HG03097 (cell line): ENCODE results near the gene KDM4D.
"Not testable (repeated sequence)": the region's sequence is repeated elsewhere in the genome, so short reads cannot be mapped to it uniquely, and the experiment has no call there.

Source experiments
- ATAC-seq: cut with Tn5 transposase; IDR thresholded peaks from one replicate; pipeline ENCODE4 v1.9.1; 2021; ENCODE audit not compliant: unreplicated experiment, low FRiP score

The KDM4D gene

DNA sequence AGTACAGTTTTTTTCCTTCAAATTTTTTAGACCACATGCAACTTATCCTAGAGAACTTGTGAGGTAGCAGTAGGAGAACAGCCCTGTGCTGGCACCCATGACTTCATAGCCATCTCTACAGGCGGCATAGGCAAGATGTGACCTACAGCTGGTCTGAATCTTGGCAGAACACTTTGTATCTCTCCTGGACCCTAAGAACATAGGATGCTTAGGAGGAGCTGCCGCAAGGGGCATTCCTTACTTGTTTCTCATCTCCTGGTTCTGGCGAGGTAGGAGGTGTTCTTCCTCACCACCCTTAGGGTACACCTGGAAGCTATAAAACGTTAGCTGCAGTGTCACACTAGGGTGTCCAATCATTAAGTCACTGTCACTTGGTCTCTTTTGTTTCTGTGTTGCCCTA is 16.5 kb upstream of the KDM4D start:
- ATAC-seq = no peak

DNA sequence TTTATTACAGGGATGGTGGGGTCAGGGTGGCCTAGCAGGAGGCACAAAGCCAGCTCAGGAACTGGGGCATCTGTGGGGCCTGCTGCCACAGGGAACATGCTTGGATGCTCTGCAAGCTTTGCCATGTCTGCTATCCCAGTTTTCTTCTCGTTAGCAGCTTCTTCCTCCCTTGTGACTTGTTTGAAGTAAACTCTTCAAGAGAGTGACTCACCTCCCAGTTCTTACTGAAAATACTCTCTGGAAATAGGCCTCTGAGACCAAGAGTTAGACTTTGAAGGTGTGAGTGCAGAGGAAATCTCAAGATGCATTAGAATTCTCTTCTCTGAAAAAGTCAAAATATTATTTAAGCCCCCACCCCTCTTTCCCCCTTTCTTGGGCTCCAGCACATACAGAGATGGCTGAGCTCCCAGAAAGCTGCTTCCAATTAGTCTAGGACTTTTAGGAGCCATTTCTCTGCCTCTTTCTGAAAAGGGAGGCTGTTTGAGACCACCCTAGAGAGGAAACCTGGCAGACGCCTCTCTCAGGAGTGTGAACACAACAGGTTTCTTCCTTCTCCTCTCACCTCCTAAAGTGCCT is 15.3 kb upstream of the KDM4D start:
- no peak for ATAC-seq

DNA sequence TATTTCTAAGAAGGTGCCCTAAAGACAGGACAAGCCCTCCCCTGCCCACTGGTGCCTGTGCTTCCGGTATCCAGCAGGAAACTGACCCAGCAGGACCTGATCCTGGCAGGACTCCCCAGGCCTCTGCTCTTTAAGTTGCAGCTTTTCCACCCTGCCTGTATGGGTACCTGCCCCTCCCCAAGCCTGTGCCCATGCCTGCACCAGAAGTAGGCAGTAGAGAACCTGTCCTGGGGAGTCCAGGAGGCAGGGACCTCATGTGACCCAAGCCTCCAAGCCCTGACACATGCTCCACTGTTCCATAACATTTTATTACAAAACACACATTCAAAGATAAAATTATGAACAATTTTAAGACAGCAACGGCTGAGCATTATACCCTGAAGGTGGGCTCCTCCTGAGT is 14.3 kb upstream of the KDM4D start:
- ATAC-seq = no peak

DNA sequence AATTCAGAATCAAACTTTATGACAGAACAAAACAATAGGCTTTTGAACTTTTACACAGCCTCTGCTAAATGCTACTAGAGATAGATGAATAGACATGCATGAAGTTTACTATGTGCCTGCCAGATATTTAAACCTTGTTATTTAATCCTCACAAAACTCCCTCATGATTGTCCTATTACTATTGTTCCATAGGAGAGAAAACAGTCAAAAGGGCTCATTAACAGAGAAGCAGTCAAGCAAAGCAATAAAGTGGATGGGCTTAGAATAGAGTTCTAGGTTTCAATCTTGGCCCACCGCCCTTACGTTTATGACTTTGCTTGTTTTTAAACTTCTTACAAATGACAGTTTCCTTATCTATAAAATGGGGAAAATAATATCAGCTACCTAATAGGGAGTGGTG is 13.0 kb upstream of the KDM4D start:
- ATAC-seq = no peak

DNA sequence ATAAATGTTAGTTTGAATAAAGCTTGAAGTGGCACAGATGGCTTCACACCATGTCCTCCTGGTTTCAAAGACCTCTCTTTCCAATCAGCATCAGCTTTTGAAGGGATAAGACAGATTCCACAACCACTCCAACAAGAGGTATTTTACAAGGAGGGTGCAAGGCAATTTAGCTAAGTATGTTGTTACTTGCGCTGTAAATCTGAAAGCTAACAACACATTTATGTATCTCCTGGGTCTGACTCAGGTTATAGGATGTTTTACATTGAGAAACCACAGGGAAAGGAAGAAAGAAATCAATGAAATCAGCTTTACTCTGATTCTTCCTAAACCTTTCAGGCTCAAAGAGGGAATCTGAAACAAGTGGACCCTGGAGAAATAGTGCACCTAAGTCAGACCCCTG is 12.3 kb upstream of the KDM4D start:
- ATAC-seq = no peak

DNA sequence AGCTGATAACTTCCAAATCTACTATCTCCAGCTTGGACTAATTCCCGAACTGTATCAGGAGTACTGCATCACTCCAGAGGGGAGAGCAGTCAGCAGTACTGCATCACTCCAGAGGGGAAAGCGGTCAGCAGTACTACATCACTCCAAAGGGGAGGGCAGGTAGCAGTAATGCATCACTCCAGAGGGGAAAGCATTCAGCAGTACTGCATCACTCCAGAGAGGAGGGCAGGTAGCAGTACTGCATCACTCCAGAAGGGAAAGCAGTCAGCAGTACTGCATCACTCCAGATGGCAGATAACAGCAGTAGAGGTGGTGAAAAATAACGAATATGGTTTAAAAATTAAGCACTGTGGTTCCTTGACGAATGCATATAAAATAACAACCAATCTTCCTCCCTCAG is 8.6 kb upstream of the KDM4D start:
- ATAC-seq = no peak

DNA sequence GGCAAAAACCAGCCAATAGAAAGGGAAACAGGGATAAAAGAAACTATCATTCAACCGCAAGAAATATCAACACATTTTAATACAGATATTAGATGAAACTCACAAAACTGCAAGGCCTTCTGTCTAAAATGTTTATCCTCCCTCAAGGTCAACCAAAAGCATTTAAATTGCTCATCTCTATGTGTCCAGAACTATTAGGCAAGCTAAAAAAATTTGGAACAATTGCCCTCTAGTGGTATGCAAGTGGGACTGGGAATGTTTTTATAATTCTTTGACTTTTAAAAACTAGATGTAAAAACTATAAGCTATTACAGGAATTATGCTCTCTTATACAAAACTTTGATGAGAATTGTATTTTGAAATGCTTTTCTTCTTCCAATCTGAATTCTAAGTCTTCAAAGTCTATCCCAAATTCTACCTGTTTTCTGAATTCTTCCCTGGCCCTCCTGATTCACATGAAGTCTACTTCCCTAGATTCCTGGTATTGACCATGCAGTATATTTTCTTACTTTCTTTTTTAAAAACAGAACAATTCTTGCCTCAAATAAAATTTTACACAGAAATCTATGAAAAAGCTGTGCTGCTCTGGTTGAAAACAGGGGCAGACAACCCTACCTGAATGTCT is 5.1 kb upstream of the KDM4D start:
- ATAC-seq = no peak

DNA sequence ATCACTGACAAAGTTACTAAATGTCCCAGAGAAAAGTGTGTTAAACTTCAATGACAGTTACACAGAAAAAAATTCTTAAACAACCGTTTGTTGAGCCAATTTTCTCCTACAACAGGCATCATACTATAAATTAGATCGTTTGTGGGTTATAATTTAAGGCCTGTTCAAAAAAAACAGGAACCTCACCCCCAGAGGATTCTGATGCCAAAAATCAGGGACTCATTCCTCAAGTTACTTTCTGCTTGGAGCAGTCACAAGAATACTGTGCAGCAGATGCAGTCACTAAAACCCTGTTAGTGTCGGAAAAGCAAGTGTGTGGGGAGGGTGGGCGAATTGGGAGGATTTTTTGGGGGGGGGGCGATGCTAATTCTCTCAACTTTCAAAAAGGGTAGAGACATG is 810 bp upstream of the KDM4D start:
- no peak for ATAC-seq

DNA sequence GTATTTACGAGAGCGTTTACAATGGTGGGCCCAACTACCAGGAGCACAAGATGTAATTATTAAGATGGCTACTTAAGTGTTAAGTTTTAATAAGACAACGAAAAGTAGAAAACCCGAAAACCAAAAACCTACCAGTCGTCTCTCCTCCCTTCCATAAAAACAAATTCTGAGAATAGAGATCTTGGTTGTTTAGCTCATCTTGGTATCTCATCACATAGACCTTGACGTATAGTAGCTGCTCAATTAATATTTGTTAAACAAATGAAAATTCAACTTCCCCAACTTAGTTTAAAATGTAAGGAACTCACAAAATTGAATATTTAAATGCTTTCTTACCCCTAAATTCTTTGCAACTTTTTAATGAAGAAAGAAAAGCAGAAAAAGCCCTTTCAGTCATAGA is 669 bp downstream of the KDM4D start:
- no peak for ATAC-seq

DNA sequence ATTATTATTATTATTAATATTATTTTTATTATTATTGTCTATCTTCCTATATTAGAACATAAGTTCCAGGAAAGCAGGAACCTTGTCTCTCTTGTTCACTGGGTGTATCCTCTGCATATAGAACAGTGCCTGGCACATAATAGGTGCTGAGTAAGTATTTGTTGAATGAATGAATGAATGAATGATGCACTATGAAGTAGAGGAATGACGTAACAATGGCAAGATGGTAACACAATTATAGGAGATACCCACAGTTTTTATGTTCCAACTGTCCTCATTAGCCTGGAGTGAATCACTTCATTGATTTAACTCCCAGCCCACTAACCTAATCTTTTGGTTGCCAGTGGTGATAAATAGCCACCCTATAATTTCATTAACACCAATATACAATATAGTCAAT is 2.1 kb downstream of the KDM4D start:
- ATAC-seq = no peak

DNA sequence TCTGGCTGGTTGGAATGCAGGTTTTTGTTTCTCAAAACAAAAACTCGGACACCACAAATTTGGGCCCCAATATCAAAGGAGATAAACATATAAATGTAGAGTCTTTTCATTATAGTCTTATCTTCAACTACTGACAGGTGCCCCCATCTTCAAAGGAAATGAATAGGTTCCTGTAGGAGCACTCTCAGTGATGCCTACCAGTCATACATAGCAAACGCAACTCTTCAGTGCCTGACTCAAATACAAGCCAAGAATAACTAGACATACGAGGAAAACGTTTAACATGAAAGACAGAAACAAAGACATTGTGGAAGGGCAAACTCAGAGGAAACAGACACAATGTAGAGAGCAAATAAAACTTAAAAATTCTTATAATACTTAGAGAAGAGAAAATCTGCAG is 13.9 kb downstream of the KDM4D start:
- no peak for ATAC-seq

DNA sequence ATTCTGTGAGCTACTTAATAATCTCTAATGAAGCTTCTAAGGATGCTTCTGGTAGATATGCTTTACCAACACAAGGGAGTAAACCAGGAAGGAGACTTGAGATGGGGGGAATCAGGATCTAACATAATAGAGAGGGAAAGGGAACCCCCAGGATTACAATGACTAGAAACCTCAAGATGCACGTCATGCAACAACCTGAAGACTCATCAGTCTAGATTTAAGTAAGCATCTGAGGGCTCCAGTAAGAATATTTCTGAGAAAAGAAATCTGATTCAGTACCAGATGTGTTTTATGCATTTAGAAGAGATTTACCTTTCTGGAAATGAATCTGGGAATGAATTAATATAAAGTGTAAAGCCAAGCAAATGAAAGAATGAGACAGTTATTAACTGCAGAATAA is 15.2 kb downstream of the KDM4D start:
- ATAC-seq = no peak

DNA sequence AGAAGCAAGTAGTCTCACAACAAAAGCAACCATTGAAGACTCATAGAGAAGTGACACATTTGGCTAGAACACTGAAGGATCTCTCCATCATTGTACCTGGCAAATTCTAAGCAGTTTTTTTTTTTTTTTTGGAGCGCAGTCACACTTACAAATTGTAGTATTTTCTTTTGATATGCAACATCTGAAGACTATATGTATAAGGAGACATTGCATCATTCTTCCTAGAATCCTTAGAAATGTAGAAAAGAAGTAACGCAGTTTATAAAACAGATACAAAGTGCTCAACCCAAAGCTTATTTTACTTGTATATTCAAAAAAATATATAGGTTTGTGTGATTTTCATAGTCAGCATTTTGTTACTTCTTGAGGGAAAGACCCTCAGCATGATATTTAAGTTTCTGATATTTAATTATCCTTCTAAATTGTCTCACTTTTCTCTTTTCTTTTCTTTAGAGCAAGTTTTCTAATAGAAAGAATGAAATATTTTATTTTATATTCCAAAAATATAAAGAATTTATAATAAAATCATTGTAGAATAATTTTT is 20.0 kb downstream of the KDM4D start:
- no peak for ATAC-seq

DNA sequence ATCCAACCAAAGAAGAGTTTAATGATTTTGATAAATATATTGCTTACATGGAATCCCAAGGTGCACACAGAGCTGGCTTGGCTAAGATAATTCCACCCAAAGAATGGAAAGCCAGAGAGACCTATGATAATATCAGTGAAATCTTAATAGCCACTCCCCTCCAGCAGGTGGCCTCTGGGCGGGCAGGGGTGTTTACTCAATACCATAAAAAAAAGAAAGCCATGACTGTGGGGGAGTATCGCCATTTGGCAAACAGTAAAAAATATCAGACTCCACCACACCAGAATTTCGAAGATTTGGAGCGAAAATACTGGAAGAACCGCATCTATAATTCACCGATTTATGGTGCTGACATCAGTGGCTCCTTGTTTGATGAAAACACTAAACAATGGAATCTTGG is 23.9 kb downstream of the KDM4D start:
- ATAC-seq = no peak

DNA sequence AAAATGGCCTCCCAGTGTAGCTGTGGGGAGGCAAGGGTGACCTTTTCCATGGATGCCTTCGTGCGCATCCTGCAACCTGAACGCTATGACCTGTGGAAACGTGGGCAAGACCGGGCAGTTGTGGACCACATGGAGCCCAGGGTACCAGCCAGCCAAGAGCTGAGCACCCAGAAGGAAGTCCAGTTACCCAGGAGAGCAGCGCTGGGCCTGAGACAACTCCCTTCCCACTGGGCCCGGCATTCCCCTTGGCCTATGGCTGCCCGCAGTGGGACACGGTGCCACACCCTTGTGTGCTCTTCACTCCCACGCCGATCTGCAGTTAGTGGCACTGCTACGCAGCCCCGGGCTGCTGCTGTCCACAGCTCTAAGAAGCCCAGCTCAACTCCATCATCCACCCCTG is 24.8 kb downstream of the KDM4D start:
- ATAC-seq = no peak

DNA sequence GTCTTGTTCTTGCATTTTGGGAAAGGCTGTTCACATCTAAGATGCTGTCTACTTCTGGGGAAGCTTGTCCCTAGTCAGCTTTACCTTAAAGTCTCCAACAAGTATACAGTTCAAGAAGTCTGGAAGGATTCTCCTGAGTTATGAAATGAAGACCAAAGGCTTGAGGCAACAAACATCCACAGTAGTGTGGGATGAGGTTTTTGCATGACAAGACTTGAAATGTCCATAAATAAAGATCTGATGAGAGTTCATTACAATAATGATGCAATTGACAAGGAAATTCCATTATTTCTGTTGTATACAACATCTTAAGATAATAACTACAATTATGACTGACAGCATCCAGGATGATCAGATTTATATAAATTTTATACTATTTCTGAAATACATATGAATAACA is 30.2 kb downstream of the KDM4D start:
- ATAC-seq = no peak

DNA sequence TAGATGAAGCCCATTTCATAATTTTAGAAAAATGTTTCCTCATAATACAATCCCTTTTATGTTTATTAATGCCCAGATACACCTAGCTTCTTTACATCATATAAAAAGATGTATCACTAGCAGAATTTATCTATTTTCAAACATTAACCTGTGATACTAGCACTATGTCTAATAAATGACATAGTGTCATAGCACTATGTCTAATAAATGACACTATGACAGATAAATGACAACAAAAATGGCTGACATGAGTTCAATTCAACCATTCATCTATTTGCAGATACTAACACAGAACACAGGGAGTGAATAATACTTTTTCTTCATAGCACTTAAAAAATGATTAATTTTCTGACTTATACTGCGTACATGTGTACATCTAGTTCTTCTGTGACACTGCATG is 32.1 kb downstream of the KDM4D start:
- no peak for ATAC-seq

DNA sequence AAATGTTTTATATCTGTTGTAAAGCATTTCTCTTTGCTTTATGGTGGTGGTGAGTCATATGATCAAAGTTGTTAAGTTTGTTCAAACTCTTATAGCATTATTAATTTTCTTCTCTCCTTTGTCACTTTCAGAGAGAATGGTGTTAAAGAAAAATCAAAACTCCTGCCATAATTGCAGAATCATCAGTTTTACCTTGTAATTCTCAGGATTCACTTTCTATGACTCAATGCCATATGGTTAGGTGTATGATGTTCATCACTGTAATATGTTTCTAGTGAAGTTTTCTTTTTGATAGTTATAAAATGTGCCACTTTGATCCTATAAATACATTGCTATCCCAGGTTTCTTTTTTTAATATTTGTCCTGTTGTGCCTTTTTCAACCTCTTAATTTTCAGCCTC is 37.9 kb downstream of the KDM4D start:
- no peak for ATAC-seq

DNA sequence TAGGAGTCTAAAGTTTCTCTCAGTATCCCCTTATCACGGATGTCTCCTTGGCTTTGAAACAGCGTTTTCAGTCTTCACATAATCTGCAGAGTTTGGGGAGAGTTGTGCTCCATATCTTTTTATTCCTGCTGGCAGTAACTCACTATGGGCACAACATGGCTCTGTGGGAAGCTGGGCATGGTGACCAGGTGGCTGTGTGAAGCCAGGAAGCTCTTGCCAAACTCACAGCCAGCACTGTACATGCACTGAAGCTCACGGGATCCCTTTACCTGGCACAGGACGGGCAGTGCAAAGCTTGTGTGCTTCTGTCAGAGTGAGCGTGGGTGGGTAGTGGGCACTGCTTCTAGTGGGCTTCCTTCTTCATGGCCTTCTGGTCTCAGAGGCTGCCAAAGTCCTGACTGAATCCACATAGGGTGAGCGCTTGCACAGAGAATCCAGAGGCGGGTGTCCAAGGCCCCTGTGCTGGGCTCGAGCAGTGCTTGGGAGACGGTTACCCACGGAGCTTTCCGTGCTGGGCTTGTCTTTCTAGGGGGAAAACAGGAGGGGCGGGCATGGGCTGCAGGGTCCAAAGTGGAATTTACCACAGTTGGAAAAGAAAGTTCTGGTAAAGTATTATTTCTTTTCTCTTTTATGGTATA is 40.8 kb downstream of the KDM4D start:
- ATAC-seq = no peak

DNA sequence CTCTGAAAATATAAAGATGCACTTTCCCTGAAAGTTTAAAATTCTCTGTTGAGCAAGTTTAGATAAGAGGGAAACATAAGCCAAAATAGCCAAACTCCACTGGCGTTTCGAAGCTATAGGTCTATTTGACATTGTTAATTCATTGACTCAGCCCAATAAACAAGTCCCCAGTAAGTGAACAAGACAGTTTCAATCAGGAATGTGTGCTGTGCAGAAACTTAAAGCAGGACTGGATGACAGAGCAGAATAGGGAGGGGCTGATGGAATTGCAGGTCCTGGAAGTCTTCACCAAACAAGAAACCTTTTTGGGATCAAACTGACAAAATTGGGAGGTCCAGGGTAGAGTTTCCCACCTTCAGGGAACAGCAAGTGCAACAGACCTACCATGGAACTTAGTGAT is 42.6 kb downstream of the KDM4D start:
- ATAC-seq = no peak

DNA sequence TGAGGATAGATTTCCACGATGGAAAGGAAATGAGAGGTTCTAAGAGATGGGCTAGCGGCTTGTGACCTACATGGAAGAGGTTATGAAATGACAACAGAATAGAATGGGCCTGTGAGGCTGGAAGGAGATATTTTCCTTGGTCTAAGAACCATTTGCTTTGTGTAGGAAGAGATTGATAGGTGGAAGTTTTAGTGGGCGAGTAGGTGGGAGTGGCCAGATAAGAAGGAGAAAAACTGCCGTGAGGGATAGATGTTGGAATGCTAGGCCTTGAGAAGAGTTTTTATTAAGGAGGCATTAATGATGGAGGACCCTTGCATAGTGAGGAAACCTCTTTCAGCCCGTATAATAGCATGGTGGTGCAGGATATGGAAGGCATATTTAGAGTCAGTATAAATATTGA is 48.0 kb downstream of the KDM4D start:
- not testable (repeated sequence) for ATAC-seq

DNA sequence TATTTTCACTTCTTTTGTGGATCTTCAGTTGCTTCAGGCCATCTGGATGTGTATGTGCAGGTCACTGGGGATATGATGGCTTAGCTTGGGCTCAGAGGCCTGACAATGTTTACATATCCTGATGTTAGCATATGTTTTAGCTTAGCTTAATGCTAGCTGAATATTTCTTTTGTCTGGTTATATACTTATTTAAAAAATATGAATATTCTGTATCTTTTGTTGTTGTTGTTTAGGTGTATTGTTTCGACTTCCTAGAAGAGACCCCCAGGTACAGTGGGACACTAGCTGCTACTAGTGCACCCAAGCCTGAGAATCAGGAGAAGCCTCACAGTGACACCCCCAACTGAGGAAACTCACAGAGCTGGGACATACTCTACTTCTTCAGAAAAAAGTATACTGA is 51.4 kb downstream of the KDM4D start, which contains the start of gene KDM4E:
Gene KDM4E (plus strand): TSS at position 301 of the 400 bp plus-strand sequence. CDS start 300 bp downstream, outside the sequence.
- ATAC-seq = no peak
